ENCODE data around the gene SH2D6. TPM values are rescaled to one million over a fixed set of nuclear protein-coding genes. Genes with fewer than 3 reads are reported as not detected.

SH2D6 gene
- total RNA-seq, 2 donors from 2014 or later = 0.26 to 15.5 TPM

DNA sequence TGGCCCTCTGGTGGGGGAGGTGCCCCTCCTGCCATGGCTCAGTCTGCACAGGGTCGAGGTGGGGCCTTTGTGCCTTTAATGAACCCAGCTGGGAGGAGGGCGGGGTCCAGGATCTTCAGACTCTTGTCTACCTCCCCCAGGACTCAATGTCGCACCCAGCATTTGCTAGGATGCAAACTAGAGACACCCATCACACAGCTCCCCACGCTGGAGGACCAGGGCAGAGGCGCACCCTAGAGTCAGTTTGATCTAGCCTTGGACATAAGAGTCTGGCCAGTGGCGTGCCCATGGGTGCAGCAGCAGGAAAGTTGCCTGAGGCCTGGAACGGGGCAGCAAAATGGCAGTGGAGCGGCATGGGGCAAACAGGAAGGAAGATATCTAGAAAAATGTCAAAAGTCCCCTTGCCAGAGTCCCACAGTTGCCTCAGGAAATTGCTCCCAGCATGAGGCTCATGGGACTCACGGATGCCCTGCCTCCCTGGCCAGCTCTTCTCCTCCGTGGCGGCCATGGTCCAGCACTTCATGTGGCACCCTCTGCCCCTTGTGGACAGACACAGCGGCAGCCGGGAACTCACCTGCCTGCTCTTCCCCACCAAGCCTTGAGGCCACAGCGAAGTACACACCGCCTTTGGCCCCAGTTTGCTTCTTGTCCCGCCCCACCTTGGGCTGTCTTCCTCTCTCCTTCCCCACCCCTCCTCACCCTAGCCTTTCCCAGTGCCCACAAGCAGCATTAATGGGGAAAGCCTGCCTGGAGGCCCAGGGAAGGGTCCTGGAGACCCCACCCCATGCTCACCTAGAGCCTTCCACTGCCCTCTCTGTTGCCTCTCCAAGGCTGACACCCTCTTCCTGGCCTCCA, 17.7 kb downstream of the SH2D6 start:
- no peaks in the 10 kb centered on the region for H3K36me3 ChIP-seq (replicated peaks in 1 of 2; ENCODE audit: insufficient read depth in 1 of 2, low read depth in 2 of 2)
- TF ChIP-seq POLR2A (IDR thresholded peaks at IDR 0.05) = no peak
- TF ChIP-seq, protein P1, sequence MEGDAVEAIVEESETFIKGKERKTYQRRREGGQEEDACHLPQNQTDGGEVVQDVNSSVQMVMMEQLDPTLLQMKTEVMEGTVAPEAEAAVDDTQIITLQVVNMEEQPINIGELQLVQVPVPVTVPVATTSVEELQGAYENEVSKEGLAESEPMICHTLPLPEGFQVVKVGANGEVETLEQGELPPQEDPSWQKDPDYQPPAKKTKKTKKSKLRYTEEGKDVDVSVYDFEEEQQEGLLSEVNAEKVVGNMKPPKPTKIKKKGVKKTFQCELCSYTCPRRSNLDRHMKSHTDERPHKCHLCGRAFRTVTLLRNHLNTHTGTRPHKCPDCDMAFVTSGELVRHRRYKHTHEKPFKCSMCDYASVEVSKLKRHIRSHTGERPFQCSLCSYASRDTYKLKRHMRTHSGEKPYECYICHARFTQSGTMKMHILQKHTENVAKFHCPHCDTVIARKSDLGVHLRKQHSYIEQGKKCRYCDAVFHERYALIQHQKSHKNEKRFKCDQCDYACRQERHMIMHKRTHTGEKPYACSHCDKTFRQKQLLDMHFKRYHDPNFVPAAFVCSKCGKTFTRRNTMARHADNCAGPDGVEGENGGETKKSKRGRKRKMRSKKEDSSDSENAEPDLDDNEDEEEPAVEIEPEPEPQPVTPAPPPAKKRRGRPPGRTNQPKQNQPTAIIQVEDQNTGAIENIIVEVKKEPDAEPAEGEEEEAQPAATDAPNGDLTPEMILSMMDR (IDR thresholded peaks at IDR 0.05) = peak in 1 of 7 experiments; percentile 5
- H3K27me3 ChIP-seq = no peaks in the 10 kb centered on the region
- ATAC-seq (no peak), DNase-seq (no peak)
- H3K4me1 ChIP-seq = peaks cover 72% of the 10 kb centered on the region
- no peaks in the 10 kb centered on the region for H3K9me3 ChIP-seq
- H3K4me3 ChIP-seq = no peak overlapping the region
- intact Hi-C loops (cut with DNase I) = no loop called here
- peak overlapping the region in 3 of 4 donors; percentile 83 to 96 (median 94) for H3K27ac ChIP-seq
- 92 to 93% methylated on average over 10 to 16 of the region's 16 CpGs for WGBS, 2 donors

DNA sequence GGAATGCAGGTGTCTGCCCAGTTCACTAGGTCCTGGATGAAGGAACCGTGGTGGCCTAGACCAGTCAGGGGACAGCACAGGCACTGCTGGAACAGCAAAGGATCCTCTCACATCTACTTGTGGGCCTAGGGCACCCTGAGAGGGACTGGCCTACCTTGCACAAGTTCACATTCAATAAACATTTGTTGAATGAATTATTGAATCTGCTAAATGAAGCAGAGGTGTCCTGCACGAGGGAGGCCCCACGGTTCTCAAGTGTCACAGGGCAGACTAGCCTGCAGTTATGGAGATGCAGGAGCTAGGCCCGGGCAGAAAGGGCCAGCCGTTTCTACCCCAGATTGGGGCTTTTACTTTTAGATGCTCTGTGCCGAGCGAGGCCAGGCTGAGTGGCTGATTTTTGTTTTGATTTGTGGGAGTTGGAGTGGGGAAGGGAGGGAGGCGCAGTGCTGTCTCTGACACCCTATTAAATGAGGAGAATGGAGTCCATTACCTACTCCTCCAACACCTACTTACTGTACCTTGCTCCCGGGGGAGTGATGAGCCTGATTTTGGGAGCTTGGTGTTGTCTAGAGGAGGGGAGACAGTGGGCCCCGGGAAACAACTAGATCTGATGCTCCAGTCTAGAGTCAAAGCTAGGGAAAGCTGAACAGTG, 18.4 kb downstream of the SH2D6 start:
- no peaks in the 10 kb centered on the region for H3K9me3 ChIP-seq
- no peak for TF ChIP-seq POLR2A (IDR thresholded peaks at IDR 0.05)
- TF ChIP-seq, protein P1 (IDR thresholded peaks at IDR 0.05) = no peak
- peaks cover 72% of the 10 kb centered on the region for H3K4me1 ChIP-seq
- no peaks in the 10 kb centered on the region for H3K27me3 ChIP-seq
- DNase-seq = no peak
- ATAC-seq = peak; percentile 1
- 76 to 84% methylated on average over 9 to 10 of the region's 10 CpGs for WGBS, 2 donors
- intact Hi-C loops (cut with DNase I) = no loop called here
- no peaks in the 10 kb centered on the region for H3K36me3 ChIP-seq (replicated peaks in 1 of 2; ENCODE audit: insufficient read depth in 1 of 2, low read depth in 2 of 2)
- H3K27ac ChIP-seq = peak overlapping the region; percentile 63 to 96 (median 88)
- H3K4me3 ChIP-seq = no peak overlapping the region

DNA sequence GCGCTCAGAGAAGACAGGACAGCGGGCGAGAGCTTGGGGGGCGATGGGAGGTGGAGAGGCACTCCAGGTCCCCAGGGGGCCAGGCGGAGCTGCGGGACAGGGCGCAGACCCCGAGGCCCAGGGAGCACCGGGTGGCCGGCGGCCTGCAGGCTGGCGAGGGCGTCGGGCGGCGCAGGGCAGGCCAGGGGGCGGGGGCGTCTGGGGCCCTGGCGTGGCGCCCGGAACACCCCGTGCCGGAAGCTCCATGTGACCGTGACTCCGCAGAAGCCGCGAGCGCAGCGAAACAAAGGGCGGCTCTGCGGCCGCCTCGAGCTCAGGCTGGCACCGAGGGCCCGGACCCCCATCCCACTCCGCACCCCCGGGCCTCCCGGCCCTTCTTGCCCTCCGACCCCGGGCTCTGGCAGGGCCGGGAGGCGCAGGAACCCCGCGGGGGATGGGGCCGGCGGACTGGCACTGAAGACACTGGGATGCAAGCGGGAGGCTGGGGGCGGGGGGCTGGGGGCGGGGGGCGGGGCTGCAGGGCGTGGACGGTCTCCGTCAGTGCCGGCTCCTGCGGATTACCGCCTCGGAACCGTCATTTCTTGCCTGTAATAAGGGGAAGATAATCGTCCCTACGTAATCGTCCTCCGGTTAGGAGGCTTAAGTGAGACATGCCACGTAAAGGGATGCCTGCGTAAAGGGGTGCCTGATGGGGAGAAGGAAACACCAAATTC, 19.1 kb downstream of the SH2D6 start:
- Histone ChIP-seq H3K9me3 (no peaks in the 10 kb centered on the region), H3K27me3 (no peaks in the 10 kb centered on the region), H3K4me1 (peaks cover 71% of the 10 kb centered on the region), H3K4me3 (no peak overlapping the region), H3K36me3 (replicated peaks in 1 of 2; ENCODE audit: insufficient read depth in 1 of 2, low read depth in 2 of 2) (no peaks in the 10 kb centered on the region), H3K27ac (peak overlapping the region; percentile 63 to 96 (median 88))
- intact Hi-C loops (cut with DNase I) = no loop called here
- TF ChIP-seq, protein P1 (IDR thresholded peaks at IDR 0.05) = no peak
- peak; percentile 83 to 89 (median 87) for TF ChIP-seq POLR2A (IDR thresholded peaks at IDR 0.05)
- ATAC-seq = peak; percentile 86
- WGBS, 2 donors = 15 to 20% methylated on average over 9 to 46 of the region's 64 CpGs
- DNase-seq = peak; percentile 92 to 94 (median 92)

DNA sequence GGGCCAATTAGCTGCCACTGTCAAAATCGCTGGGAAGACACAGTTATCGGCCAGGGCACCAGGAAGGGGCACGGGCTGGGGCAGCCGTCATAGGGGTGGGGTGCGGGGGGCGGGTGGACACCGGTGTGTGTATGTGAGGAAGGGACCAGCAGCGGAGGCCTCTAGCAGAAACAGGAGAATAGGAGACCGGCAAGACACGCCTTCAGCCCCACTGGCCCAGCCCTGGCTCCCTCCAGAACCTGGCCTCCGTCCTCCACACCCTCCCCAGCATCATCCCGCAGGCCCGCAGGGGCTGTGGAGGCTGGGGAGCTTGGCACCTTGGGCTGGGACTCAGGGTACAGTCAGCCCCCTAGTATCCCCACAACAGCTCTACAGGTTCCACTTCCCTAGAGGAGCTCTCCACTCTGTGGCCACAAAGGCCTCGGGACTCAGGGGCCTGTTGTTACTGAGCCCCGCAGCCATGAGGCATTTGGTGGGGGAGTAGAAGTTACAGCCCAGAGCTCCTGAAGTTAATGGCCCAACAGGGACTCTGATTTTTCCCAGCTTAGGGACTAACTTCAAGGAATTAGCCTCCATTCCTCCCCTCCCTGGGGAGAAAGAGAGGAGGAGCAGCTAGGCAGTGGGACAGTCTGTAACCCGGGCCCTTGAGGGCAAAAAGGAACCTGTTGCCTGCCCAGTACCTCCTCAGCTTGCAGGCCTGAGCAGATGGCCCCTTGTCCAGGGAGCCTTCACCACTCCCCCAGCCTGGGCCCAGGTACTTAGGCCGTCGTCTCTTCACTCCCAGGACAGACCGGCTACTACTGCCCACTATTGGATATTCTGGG, 19.9 kb downstream of the SH2D6 start:
- WGBS, 2 donors = 59 to 70% methylated on average over 10 to 19 of the region's 19 CpGs
- intact Hi-C loops (cut with DNase I) = no loop called here
- H3K27me3 ChIP-seq = no peaks in the 10 kb centered on the region
- peak overlapping the region; percentile 63 to 96 (median 88) for H3K27ac ChIP-seq
- peak; percentile 48 for ATAC-seq
- TF ChIP-seq POLR2A (IDR thresholded peaks at IDR 0.05) = peak in 2 of 3 donors; percentile 25 to 48
- TF ChIP-seq, protein P1 (IDR thresholded peaks at IDR 0.05) = peak in 4 of 7 experiments; percentile 11 to 50 (median 45)
- H3K9me3 ChIP-seq = no peaks in the 10 kb centered on the region
- peak; percentile 50 to 69 (median 63) for DNase-seq
- H3K4me3 ChIP-seq = no peak overlapping the region
- peaks cover 63% of the 10 kb centered on the region for H3K4me1 ChIP-seq
- H3K36me3 ChIP-seq (replicated peaks in 1 of 2; ENCODE audit: insufficient read depth in 1 of 2, low read depth in 2 of 2) = no peaks in the 10 kb centered on the region

Measured in body of pancreas (tissue), 4 donors.